ENCODE results near the gene ELK4.
"Not testable (repeated sequence)": the region's sequence is repeated elsewhere in the genome, so short reads cannot be mapped to it uniquely, and the experiment has no call there.

Gene ELK4

DNA sequence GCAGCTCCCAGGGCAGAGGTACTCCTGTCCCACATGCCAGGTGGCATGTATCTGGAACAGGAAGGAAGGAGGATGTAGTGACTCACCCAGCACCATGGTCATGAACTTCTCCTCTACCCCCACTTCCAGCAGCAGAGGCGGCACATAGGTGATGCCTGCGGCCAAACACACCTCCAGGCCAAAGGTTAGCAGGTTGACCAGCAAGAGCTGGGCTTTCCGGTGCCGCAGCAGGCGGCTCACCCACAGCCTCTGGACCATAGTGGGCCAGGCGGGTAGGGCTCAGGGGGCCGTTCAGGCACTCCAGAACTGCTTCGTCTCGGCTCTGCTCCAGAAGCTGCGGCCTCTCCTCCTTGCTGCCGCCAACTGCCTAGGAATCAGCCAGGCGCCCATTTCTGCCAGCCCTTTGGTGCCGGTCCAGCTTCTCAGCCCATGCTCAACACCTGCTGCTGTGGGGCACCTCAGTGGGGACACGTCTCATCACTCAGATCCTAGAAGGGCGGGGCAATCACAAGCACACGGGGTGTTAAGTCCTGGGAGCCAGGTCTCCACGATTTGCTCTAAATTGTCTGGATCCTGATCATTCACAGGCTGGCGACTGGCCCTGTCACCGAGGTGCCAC lies 32.7 kb upstream of the ELK4 start:
- no peak for DNase-seq (ENCODE audit: low read depth, low spot score)

DNA sequence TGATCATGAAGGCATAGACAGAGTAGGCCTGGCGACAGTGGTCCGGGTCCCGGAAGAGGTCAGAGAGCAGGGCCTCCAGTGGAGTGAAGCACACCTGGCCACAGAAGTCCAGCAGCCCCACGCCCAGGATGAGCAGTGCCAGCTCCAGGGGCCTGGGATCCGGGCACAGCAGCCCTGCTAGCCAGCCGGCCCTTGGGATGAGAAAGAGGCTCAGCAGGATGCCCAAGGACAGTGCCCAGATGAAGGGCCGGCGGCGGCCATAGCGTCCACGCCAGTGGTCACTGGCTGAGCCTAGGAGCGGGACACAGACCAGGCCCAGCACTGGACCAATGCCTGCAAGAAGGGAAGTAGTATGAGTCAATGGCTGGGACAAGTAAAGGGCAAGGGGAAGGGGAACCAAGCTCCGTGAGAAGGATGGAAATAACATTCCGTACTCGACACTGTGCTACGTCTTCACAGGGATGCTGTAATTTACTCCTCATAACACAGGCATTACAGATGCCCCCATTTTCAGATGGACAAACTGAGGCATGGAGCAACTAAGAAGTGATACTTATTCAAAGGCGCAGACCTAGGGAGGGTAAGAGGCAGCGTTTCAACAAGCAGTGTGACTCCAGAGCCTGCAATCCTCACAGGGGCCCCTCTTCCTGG lies 31.6 kb upstream of the ELK4 start:
- no peak for DNase-seq (ENCODE audit: low read depth, low spot score)

DNA sequence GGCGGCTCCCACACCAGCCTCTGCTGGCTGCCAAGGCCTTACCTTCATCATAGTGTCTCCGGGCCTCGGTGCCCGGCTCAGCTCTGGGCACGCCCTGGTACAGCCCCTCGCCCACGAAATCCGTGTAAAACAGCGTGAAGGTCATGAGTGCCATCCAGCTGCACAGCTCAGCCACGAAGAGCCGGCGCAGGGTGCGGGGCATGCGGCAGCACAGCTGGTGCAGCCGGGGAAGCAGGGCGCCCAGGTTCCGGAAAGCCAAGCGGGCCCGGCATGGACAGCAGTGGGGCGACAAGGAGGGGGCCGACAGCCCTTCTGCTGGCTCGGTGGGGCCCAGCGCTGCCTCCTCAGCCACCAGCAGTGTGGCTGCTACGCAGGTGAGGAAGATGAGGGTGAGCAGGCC lies 31.0 kb upstream of the ELK4 start:
- DNase-seq (ENCODE audit: low read depth, low spot score): no peak

DNA sequence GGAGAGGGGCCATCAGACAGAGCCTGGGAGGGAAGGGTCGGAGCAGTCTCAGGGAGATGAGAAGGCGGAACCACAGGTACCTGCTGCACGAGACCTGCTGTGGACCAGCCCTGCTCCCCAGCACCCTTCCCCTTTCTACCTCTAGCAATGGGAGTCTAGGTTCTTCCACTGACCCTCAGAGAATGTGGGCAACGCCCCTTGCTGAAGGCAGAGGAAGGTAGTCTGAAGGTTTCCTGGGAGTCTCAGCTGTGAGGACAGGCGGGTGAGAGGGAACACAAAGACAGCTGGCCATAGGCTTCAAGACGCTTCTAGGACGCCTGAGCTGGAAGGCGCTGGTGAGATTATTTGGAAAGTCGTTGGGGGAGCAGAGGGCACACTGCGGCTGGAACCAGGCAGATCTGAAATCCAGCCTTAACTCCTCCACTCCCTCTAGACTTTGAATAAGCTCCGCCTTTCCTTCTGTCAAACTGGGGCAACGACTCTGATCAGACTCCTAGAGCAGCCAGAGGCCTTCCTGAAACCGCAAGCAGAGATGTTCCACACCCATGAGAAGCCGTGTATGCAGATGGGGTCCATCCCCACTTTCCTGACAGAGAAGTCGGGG lies 30.4 kb upstream of the ELK4 start:
- no peak for DNase-seq (ENCODE audit: low read depth, low spot score)

GRCh38 chr1:205661429-205662134 lies 29.8 kb upstream of the ELK4 start:
- no peak for DNase-seq (ENCODE audit: low read depth, low spot score)

GRCh38 chr1:205660361-205660760 lies 28.6 kb upstream of the ELK4 start:
- DNase-seq (ENCODE audit: low read depth, low spot score): no peak

DNA sequence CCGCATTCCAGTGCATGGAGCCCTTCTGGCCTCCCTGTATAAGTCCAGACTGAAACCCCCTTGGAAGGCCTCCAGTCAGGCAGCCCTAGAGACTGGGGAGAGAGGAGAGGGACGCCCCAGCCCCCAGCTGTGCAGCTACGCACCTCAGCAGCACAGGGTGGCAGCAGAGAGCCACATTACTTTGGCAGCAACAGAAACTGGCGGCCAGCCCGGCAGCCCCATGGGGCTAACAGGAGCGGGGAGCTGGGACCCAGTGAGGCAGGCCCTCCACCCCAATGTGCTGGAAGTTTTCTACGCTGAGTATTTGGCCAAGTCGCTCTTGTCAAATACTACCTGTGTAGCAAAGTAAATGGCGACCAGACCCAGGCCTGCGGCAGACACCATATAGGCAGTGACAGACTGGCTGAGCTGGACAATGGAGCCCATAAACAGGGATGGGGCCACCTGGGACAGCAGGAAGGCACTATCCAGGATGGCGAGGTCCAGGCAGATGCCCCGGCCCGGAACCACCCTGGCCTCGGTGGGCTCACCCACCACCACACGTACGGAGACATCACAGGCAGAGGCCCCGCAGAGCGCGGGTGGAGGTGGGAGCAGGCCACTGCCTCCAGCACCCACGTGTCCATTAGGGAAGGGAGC lies 27.3 kb upstream of the ELK4 start:
- DNase-seq (ENCODE audit: low read depth, low spot score): peak; percentile 85

GRCh38 chr1:205656236-205656635 lies 24.4 kb upstream of the ELK4 start:
- DNase-seq (ENCODE audit: low read depth, low spot score): no peak

- no peak for DNase-seq (ENCODE audit: low read depth, low spot score)
Measured at GRCh38 chr1:205652984-205653383, 21.2 kb upstream of the ELK4 start.

DNA sequence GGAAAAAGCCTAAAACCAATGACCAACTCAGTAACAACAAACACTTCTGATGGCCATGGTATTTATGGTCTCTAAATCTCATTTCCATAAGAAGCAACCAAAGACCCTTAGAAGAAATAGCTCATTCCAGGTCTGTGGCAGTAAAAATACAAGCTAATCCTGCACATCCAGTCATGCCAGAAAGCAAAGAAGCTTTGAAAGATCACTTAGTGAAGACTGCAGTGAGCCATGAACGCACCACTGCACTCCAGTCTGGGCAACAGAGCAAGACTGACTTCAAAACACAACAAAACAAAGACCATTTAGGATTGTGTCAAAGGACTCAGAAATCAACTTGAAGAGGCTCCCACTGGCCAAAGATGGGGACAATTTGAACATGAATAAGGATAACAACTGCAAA lies 18.4 kb upstream of the ELK4 start:
- no peak for DNase-seq (ENCODE audit: low read depth, low spot score)

DNA sequence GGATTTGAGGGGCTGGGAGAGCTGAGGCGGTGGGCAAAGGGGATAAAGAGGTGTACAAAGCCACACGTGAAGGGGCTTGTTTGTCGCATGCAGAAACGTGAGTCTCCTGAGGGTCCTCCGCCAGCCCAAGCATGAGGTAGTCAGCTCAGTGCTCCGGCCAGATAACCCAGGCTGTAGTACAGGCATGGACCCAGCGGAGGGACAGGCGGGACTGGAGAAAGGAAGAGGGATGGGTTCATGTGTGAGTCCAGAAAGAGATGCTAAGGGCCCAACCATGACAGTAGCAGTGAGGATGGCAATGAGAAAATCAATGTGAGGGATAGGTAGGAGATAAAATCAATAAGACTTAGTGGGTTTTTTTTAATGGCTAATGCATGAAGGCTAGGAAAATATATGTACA lies 13.7 kb upstream of the ELK4 start:
- no peak for DNase-seq (ENCODE audit: low read depth, low spot score)

- DNase-seq (ENCODE audit: low read depth, low spot score): no peak
Measured at GRCh38 chr1:205642679-205643307, 11.0 kb upstream of the ELK4 start.

- no peak for DNase-seq (ENCODE audit: low read depth, low spot score)
Measured at GRCh38 chr1:205639567-205639966, 7.8 kb upstream of the ELK4 start.

DNA sequence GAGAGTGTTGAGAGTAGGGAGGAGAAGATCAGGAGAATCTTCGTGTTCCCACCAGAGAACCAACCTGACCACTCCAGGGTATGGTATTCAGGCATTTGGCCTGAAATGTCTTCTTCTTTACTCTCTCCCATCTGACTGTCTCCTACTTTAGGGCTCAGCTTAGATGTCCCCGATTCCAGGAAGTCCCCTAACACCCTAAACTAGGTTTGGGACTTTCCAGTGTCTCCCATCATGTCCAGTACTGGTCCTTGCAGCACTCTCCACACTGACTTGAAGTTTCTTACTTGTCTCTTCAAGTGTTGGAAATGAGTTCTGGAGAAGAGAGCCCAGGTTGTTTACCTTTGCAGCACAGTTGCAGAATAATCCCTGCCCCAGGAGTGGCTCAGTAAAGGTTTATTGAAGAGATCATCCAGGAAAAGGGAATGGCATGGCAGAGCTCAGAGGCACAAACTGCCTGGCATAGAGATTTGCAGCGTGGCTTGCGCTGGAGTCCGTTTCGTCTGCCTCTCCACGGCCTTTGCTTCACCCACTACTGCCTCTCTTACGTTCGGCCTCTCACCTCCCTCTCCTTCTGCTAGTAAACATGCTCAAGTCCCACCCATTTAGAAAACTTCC lies 6.2 kb upstream of the ELK4 start:
- DNase-seq (ENCODE audit: low read depth, low spot score): no peak

- DNase-seq (ENCODE audit: low read depth, low spot score): peak; percentile 20
Measured at GRCh38 chr1:205636732-205637131, 4.9 kb upstream of the ELK4 start.

DNA sequence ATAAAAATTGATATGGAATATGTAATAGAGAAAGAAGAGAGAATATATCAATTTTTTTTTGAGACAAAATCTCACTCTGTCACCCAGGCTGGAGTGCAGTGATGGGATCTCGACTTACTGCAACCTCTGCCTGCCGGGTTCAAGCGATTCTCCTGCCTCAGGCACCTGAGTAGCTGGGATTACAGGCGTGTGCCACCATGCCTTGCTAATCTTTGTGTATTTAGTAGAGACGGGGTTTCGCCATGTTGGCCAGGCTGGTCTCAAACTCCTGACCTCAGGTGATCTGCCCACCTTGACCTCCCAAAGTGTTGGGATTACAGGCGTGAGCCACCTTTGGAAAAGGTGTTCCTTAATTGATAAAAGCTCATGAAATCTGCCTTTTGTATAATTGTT lies 4.3 kb upstream of the ELK4 start:
- DNase-seq (ENCODE audit: low read depth, low spot score): not testable (repeated sequence)

- peak; percentile 8 for DNase-seq (ENCODE audit: low read depth, low spot score)
Measured at GRCh38 chr1:205633421-205633976, 1.7 kb upstream of the ELK4 start.

DNA sequence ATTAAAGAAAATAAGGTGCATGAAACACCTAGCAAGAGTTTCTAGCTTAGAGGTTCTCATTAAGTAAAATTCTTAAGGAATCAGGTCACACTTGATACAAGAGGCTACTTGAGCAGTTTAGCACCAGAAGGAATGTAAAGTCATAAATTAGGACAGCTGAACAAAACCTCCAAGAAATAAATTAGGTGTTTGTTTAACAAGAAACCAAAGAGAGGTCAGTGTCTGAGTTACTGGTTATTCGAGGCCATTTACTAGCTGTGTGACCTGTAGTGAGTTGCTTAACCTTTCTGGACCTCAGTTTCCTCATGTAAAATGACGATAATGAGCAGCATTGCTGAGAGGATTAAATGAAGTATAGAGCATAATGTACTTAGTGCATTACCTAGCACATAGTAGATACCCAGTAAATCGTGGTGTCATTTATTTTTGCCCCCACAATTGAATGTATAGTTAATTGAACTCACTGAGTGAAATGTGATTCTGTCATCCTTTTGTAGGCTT lies 908 bp upstream of the ELK4 start:
- DNase-seq (ENCODE audit: low read depth, low spot score): peak; percentile 25

DNA sequence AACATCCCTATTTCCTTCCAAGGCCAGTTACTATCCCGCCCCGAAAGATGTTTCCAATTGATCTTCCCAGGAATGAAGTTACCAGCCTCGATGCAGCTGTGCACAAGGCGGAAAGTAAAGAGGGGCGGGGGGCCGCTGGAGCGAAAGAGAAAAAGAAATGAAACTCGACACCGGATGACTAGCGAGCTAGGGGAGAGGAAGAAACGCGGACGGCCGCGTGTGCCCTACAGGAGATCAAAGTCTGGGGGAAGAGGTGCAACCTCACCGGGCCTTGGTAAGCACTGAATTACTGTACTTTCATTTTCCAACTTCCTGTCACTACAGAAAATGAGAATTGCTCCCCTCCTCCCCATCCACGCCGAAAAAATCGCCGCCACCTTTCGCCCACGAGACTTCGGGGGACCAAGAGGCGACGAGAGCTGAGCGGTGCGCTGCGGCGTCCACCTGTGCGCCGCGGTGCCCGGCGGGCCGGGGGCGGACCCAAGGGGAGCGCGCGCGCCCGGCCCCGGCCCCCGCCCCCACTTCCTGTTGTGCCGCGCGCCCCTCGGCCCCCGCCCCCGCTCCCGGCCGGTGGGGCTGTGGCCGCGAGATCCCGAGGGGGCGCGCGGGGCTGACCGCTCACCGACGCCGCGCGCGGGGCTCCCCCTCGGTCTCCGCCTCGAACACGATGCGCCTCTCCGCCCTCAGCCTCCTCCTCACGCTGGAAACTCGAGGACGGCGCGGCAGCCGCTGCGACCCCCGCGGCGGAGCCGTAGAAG lies 622 bp downstream of the ELK4 start:
- peak; percentile 88 for DNase-seq (ENCODE audit: low read depth, low spot score)

DNA sequence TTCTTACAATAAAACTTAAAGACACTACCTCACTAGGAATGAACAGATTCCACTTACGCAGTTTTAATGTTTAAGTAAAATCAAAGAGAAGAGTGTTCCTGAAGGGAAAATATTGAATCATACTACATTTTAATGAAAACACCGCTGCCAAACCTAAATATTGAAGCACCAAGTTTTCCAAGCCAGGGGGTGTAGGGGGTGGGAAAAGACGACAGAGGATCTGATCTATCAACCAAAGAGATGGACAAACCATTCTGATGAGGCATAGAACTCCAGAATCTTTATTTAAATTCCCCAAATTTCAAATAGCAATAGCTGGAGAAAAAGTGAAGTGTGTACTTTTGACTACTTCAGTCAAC lies 1.2 kb downstream of the ELK4 start:
- DNase-seq (ENCODE audit: low read depth, low spot score): no peak
